ENCODE data around the gene DOP1B.

DNA sequence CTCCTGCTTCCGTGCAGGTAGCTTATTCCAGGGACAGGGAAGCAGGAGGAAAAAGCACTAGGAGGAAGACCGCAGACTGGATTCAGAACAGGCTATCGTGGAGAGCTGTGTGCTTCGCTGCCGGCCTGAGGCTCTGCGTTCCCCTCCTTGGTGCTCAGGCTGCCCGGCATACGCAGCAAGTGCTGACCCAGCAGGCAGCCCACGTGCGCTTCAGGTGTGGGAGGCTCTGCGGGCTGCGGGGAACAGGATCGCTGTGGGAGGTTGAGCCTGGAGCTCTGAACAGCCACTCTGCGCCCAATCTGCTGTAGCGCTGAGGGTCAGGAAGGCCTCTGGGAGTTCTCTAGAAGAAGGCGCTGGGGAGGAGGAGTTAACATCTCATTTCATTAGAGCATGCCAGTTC is 27.9 kb downstream of the DOP1B start:
- TF ChIP-seq, protein P1, sequence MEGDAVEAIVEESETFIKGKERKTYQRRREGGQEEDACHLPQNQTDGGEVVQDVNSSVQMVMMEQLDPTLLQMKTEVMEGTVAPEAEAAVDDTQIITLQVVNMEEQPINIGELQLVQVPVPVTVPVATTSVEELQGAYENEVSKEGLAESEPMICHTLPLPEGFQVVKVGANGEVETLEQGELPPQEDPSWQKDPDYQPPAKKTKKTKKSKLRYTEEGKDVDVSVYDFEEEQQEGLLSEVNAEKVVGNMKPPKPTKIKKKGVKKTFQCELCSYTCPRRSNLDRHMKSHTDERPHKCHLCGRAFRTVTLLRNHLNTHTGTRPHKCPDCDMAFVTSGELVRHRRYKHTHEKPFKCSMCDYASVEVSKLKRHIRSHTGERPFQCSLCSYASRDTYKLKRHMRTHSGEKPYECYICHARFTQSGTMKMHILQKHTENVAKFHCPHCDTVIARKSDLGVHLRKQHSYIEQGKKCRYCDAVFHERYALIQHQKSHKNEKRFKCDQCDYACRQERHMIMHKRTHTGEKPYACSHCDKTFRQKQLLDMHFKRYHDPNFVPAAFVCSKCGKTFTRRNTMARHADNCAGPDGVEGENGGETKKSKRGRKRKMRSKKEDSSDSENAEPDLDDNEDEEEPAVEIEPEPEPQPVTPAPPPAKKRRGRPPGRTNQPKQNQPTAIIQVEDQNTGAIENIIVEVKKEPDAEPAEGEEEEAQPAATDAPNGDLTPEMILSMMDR (conservative IDR thresholded peaks at IDR 0.05; ENCODE audit: low read length), result no peak
- TF ChIP-seq EZH2phosphoT487 (IDR thresholded peaks at IDR 0.05; ENCODE audit: borderline replicate concordance), result no peak

Data from Loucy (cell line).